NOMO-1 treated with dmso at 0.1 percent for 144 hours (cell line): ENCODE measurements around the gene RBM14.
A peak's percentile ranks its signal among the peaks of the same experiment; 100 is the strongest.
"Not testable (repeated sequence)": the region's sequence is repeated elsewhere in the genome, so short reads cannot be mapped to it uniquely, and the experiment has no call there.

ENCODE experiments used
- DNase-seq: peaks from one replicate; lab custom pipeline; 2025; ENCODE audit not compliant: unreplicated experiment; lab: John Stamatoyannopoulos, UW

Gene RBM14

GRCh38 chr11:66632952-66633351 is 16.5 kb downstream of the RBM14 start:
- no peak for DNase-seq

DNA sequence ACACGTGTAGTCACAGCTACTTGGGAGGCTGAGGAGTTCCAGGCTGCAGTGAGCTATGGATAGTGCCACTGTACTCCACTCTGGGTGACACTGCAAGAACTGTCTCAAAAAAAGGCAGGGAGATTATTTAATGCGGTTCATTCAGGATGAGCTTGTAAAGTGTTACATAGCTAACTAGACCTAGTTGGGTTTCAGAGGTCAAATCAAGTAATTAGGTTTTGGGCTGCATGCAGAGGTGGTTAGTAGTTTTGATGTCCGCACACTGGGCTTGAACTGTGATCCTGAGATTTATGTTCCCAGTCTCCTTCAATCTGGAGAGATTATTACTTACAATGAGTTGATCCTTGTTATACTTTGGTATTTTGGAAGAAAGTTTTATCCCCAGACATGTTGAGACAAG is 20.0 kb downstream of the RBM14 start:
- DNase-seq, result no peak

DNA sequence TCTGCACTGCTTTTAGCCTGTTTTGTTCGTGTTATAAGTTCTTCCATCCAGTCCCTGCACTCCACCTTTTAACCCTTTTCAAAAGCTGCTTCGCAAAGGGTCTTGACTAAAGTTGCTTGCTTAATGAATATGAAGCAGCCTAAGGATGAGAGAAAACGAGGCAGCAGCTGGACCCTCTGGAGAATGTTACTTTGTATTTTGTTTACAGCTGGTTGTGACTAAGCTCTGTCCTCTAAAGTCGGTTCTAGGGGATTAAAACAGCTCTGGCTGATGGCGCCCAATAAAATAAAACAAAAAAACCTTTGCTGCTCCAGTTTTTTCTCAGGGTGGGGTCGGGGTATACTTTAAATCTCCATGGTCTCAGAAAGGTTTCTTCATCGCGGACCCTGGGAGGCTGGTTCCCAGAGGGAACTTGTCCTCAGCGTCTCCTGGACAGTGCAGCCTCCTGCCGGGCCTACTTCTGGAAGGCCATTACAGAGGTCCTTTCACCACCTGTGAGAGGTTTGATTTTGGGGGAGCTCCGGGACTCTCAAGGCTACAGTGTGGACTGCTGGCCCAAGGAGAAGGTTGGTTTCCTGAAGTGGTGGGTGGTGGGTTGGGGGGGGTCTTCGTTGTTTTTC is 21.2 kb downstream of the RBM14 start:
- DNase-seq, result no peak

DNA sequence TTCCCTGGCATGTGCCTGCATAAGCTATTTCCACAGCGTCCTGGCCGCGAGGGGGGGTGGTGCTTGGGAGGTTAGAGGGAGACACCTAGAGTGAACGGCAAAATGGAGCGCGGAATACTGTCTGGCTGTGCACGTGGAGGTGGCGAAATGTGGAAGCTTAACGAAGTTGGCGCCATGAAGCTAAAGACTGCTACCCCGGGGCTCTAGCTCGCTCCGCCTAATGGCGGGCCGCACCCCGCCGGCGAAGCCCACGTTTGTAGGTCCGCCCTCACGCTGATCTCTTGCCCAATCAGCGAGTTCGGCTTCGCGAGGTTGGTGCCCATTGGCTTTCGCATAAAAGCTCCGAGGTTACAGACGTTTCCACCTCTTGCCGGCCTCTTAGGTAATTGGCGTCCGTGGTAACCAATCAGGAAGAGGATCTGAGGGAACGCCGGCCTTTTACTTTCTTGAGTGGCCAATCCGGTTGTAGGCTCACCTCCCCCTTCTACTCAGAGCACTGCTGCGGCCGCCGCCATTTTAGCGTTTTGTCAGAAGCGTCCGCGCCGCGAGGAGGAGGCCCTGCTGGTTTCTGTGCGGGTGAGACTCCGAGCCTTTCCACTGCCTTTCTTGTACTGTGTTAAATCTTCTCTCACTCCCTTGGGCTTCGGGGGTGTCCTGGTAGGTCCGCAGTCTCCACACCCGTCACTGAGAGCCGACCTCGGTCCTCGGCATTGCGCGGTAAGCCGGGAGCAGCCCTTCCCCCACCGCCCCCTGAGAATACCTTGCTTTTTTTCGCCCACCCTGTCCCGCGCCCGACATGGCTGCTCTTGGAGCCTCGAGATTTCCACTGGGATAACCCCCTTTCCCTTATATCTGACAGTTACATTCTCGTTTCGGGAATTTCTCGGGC is 22.0 kb downstream of the RBM14 start, which contains the start of gene RBM4:
Gene RBM4, plus strand, starts transcription at position 527 of the 889 bp plus-strand sequence. CDS start 1,009 bp downstream, outside the sequence.
- DNase-seq, result peak; percentile 99

- no peak for DNase-seq
Observed at GRCh38 chr11:66639066-66639813, 22.8 kb downstream of the RBM14 start.

DNA sequence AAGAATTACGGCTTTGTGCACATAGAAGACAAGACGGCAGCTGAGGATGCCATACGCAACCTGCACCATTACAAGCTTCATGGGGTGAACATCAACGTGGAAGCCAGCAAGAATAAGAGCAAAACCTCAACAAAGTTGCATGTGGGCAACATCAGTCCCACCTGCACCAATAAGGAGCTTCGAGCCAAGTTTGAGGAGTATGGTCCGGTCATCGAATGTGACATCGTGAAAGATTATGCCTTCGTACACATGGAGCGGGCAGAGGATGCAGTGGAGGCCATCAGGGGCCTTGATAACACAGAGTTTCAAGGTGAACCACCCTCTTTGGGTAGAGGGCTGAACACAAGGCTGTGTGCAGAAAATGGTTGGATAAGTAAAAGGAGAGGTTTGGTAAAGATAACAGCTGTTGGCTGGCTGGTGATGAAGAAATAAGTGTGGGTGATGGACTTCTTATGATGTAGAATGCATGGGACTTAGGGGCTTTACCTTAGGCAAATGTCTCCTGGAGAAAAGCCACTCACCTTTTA is 23.4 kb downstream of the RBM14 start:
- DNase-seq, result not testable (repeated sequence)

GRCh38 chr11:66641834-66642233 is 25.4 kb downstream of the RBM14 start:
- DNase-seq, result no peak

DNA sequence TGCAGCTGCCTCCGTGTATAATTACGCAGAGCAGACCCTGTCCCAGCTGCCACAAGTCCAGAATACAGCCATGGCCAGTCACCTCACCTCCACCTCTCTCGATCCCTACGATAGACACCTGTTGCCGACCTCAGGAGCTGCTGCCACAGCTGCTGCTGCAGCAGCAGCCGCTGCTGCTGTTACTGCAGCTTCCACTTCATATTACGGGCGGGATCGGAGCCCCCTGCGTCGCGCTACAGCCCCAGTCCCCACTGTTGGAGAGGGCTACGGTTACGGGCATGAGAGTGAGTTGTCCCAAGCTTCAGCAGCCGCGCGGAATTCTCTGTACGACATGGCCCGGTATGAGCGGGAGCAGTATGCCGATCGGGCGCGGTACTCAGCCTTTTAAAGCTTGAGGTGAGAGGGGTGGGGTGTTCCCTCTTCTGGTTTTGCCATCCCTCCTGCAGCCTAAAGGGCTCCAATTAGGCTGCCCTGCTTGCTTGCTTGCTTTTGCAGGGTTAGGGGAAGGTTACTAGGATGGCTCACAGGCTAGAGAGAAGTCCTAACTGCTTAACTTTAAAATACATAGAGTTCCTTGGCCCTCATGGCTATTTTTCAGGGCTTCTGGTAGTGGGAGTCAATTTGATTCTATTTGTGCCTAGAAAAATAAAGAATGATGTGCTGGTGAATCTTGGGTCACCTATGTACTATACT is 27.5 kb downstream of the RBM14 start:
- DNase-seq, result no peak

DNA sequence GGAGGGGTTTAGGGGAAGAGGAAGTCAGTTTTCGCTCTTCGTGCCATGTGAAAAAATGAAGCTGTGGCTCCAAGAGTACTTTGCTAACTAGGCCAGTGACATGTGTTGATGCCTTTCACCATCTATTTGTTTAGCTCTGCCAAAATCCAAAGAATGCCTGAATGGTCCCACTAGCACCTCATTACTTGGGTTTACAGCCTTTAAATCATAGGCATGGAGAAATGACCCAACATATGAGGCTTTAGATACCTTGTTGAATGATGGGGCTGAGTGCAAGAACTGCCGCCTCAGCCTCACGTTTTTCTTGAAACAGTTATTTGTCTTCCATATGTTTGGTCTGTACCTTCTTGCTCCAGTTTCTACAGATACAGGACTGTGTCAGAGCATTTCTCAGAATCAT is 30.4 kb downstream of the RBM14 start:
- DNase-seq, result no peak

DNA sequence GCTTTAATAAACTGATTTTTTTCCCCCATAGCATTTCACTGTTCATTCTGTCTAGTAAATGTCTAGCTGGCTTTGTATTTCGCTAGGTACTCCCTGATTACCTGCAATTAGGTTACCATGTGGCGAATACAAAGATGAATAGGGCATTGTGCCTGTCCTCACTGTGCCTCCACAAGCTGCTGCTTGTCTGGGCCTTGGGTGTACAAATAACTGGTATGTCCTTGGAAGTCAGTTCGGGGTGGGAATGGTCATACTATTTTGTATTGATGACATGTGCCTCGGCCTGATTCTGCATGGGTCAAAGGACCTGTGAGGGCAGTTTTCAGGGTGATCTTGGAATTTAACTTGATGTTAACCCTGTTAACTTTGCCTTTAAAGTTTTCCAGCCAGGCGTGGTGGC is 33.5 kb downstream of the RBM14 start:
- DNase-seq, result no peak

- no peak for DNase-seq
Observed at GRCh38 chr11:66651016-66651415, 34.6 kb downstream of the RBM14 start.

- DNase-seq, result no peak
Observed at GRCh38 chr11:66652651-66653050, 36.2 kb downstream of the RBM14 start.

GRCh38 chr11:66653123-66653522 is 36.7 kb downstream of the RBM14 start:
- no peak for DNase-seq

DNA sequence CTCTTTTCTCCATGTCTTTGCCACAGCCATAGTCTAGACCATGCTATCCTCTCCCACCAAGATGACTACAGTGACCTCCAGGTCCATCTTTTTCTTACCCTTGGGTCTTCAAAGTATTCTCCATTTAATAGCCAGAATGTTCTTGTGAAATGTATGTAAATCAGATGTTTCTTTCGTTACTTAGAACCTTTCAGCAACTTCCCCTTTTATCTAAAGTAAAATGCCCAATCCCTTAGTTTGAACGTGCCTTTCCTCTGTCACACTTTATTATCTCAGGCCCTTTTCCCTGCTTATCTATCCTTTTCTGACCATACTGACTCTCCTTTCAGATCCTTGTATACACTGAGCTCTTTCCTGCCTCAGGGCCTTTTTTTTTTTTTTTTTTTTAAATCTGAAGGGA is 43.3 kb downstream of the RBM14 start:
- DNase-seq, result peak; percentile 62

DNA sequence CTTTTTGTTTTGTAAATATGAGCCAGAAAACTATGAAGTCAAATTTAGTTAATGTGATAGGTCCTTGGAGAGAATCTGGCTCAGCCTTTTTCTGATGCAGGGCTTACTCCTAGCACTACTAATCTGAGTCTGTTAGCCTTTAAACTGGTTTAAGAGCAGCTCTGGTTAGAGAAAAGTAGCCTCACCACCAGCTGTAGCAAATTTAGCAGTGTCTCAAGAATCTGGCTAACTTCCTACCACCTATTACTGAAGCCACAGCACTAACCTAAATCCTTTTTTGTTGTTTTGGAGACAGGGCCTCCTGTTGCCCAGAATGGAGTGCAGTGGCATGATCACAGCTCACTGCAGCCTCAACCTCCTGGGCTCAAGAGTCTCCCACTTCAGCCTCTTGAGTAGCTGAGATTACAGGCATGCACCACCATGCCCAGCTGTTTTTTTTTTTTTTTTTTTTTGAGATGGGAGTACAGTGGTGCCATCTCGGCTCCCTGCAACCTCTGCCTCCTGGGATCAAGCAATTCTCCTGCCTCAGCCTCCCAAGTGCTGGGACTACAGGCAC is 47.4 kb downstream of the RBM14 start:
- DNase-seq, result no peak

GRCh38 chr11:66665369-66665768 is 48.9 kb downstream of the RBM14 start:
- DNase-seq, result no peak

DNA sequence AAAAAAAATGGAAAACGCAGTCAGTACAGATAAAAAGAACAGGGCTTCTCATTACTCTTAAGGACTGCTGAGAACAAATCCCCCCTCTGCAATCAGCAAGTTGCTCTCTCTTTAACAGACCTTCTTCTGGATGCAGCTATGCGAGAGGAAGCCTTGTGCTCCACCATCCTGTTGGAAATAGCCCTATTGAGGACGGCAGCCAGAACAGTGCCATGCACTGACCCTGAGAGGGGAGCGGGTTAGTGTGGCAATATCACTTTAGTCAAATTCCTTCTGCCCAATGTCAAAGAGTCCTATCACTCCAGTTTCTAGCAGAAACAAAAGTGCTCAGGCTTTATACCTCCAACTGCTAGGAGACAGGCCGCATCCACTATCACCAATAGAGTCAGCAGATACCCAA is 54.4 kb downstream of the RBM14 start:
- DNase-seq, result no peak

DNA sequence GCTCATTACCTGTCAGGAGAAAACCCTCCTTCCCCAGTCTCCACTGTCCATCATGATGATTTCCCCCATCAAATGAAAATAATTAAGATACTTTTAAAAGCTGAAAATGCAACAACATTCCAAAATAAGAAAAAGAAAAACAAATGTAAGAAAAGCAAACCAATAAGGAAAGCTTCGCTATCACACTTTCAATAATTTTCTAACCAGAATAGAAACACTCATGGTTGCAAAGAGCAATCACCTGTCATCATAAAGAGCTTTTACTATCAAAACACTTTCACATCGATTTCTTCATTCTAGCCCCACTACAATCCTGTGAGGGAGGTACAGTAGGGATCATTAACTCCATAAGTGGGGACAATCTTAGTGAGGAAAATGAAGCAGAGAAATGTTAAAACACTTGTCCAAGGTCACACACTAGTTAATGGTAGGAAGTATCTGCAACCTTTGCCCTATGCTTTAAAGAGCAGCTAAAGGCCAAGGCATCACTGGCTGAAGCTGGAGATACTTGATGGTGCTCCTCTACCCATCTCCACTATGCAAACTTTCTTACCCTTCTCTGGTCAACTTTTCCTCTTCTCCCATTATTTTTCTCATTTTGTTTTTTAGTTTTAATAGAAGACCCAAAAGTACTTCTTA is 58.7 kb downstream of the RBM14 start:
- no peak for DNase-seq

GRCh38 chr11:66676282-66676919 is 60.0 kb downstream of the RBM14 start:
- DNase-seq, result peak; percentile 37
